Measurements from ENCODE around the gene RASSF5.

RASSF5 gene

GRCh38 chr1:206635978-206636345 is 128.6 kb downstream of the RASSF5 start:
- no peak for DNase-seq (ENCODE audit: low read depth)

GRCh38 chr1:206636671-206637070 is 129.3 kb downstream of the RASSF5 start:
- no peak for DNase-seq (ENCODE audit: low read depth)

GRCh38 chr1:206637605-206638004 is 130.3 kb downstream of the RASSF5 start:
- no peak for DNase-seq (ENCODE audit: low read depth)
